A549 (cell line): ENCODE data around the gene LHFPL2. TPM values are rescaled to one million over a fixed set of nuclear protein-coding genes. Genes with fewer than 3 reads are reported as not detected.

ENCODE experiments used
- ATAC-seq, 2 experiments: fragments of 200-7000 bp in 1 of 2; fragments of >200 bp in 1 of 2; cut with Nextera tagmentation in 1 of 2; cut with Tn5 transposase in 1 of 2; 3 replicates each; pipeline versions ENCODE4 v1.8.0 to v1.9.1; 2018 to 2020; ENCODE audit warnings: mild to moderate bottlenecking in 1 of 2, moderate library complexity in 1 of 2
- CTCF ChIA-PET: fragments of 300-600 bp; sonication (Branson Sonifier 250); formaldehyde crosslinking; extraction: SDS; loops from one replicate; lab custom pipeline; 2021; ENCODE audit warnings: antibody characterized with exemption, inconsistent platforms; lab: Yijun Ruan, JAX
- POLR2A ChIA-PET: fragments of 350-600 bp; formaldehyde crosslinking; extraction: SDS; loops from one replicate; lab custom pipeline; 2021; ENCODE audit warnings: antibody characterized with exemption, inconsistent platforms; lab: Yijun Ruan, JAX
- DNase-seq, 2 experiments: peaks; one replicate each; pipeline versions ENCODE4 v3.0.0 to v3.0.0-alpha.2; 2011 to 2016; ENCODE audit warnings: low read depth in 1 of 2, low spot score in 1 of 2
- FAIRE-seq: peaks from 2 replicates; lab custom pipeline; 2011; peaks lifted over from hg19 to GRCh38; lab: Jason Lieb, UNC
- H3K27ac ChIP-seq, 2 experiments: fragments of >200 bp; sonication (Bioruptor Twin); formaldehyde crosslinking; 3 replicates each; pipeline ENCODE4 v1.5.1; 2016 to 2017
- H3K4me1 ChIP-seq: fragments of >200 bp; sonication (Bioruptor Twin); formaldehyde crosslinking; 3 replicates; pipeline ENCODE4 v1.6.1; 2016
- H3K4me2 ChIP-seq: fragments of >200 bp; sonication (Bioruptor Twin); formaldehyde crosslinking; 3 replicates; pipeline ENCODE4 v1.6.1; 2016
- H3K4me3 ChIP-seq: fragments of >200 bp; sonication (Bioruptor Twin); formaldehyde crosslinking; 3 replicates; pipeline ENCODE4 v1.5.1; 2016
- H3K9me3 ChIP-seq: fragments of >200 bp; sonication (Bioruptor Twin); formaldehyde crosslinking; 3 replicates; pipeline ENCODE4 v1.6.1; 2016
- ATOH8 ChIP-seq: fragments of 250-450 bp; sonication (Bioruptor Pico); IDR thresholded peaks from 2 replicates; pipeline ENCODE4 v1.5.0; 2020; ENCODE audit warnings: low read depth, mild to moderate bottlenecking, moderate library complexity
- BHLHE40 ChIP-seq: IDR thresholded peaks from 2 replicates; pipeline ENCODE4 v1.6.1; 2012; ENCODE audit warnings: low read depth, low read length, inconsistent platforms
- CHD4 ChIP-seq: fragments of 200-600 bp; sonication (generic); IDR thresholded peaks from 2 replicates; pipeline ENCODE4 v1.6.1; 2016; ENCODE audit warnings: antibody characterized with exemption, mild to moderate bottlenecking, borderline replicate concordance
- EHF ChIP-seq: fragments of 250-450 bp; sonication (Bioruptor Pico); IDR thresholded peaks from 2 replicates; pipeline ENCODE4 v1.5.0; 2020; ENCODE audit warnings: mild to moderate bottlenecking
- EHMT2 ChIP-seq: fragments of 200-600 bp; sonication (generic); IDR thresholded peaks from 2 replicates; pipeline ENCODE4 v1.6.1; 2016; ENCODE audit warnings: antibody characterized with exemption, low read depth, mild to moderate bottlenecking, moderate library complexity
- EP300 ChIP-seq, 2 experiments: fragments of >200 bp; sonication (Bioruptor Twin); formaldehyde crosslinking; IDR thresholded peaks; 2 replicates in 1 of 2; 3 replicates in 1 of 2; pipeline ENCODE4 v1.6.1; 2016 to 2017
- FOSB ChIP-seq: fragments of 250-450 bp; sonication (Bioruptor Pico); IDR thresholded peaks from 2 replicates; pipeline ENCODE4 v1.5.0; 2020; ENCODE audit warnings: mild to moderate bottlenecking, moderate library complexity
- FOSL2 ChIP-seq, 2 experiments: fragments of 450-650 bp in 1 of 2; fragments of >200 bp in 1 of 2; sonication (Bioruptor Twin) in 1 of 2; formaldehyde crosslinking; IDR thresholded peaks; 2 replicates each; pipeline versions ENCODE4 v1.5.0 to v1.6.1; 2016 to 2020; ENCODE audit warnings: mild to moderate bottlenecking in 1 of 2, moderate library complexity in 1 of 2
- GATA3 ChIP-seq: IDR thresholded peaks from 2 replicates; pipeline ENCODE4 v1.6.1; 2012; ENCODE audit warnings: borderline replicate concordance
- HDAC2 ChIP-seq: fragments of 200-600 bp; sonication (generic); IDR thresholded peaks from 2 replicates; pipeline ENCODE4 v1.6.1; 2016
- HOXA7 ChIP-seq: fragments of 250-450 bp; sonication (Bioruptor Pico); IDR thresholded peaks from 2 replicates; pipeline ENCODE4 v1.5.0; 2020; ENCODE audit warnings: mild to moderate bottlenecking, moderate library complexity
- JUN ChIP-seq, 2 experiments: fragments of >200 bp; sonication (Bioruptor Twin); formaldehyde crosslinking; IDR thresholded peaks; 2 replicates in 1 of 2; 3 replicates in 1 of 2; pipeline ENCODE4 v1.6.1; 2016 to 2017
- JUNB ChIP-seq: fragments of >200 bp; sonication (Bioruptor Twin); formaldehyde crosslinking; IDR thresholded peaks from 2 replicates; pipeline ENCODE4 v1.6.1; 2016
- KDM1A ChIP-seq: fragments of 200-600 bp; sonication (generic); IDR thresholded peaks from 2 replicates; pipeline ENCODE4 v1.6.1; 2016; ENCODE audit warnings: low read depth, mild to moderate bottlenecking
- MAZ ChIP-seq: fragments of 150-350 bp; IDR thresholded peaks from 2 replicates; pipeline ENCODE4 v1.6.1; 2014; ENCODE audit warnings: antibody characterized with exemption, low read depth, low read length, borderline replicate concordance
- MYC ChIP-seq: IDR thresholded peaks from 2 replicates; pipeline ENCODE4 v1.6.1; 2012; ENCODE audit warnings: mild to moderate bottlenecking, inconsistent platforms, low read length, improper control_type of control experiment, borderline replicate concordance
- NR3C1 ChIP-seq: fragments of >200 bp; sonication (Bioruptor Twin); formaldehyde crosslinking; IDR thresholded peaks from 3 replicates; pipeline ENCODE4 v1.6.1; 2017
- POLR2A ChIP-seq: IDR thresholded peaks from 2 replicates; pipeline ENCODE4 v1.6.1; 2012; ENCODE audit warnings: mild to moderate bottlenecking, low read length
- RAD21 ChIP-seq, 2 experiments: fragments of >200 bp in 1 of 2; sonication (Bioruptor Twin) in 1 of 2; formaldehyde crosslinking in 1 of 2; IDR thresholded peaks in 1 of 2; conservative IDR thresholded peaks in 1 of 2; 2 replicates in 1 of 2; 3 replicates in 1 of 2; pipeline ENCODE4 v1.6.1; 2012 to 2018; ENCODE audit warnings: inconsistent platforms in 1 of 2
- TFCP2L1 ChIP-seq: fragments of 250-450 bp; sonication (Bioruptor Pico); IDR thresholded peaks from 2 replicates; pipeline ENCODE4 v1.5.0; 2021; ENCODE audit warnings: mild to moderate bottlenecking
- TP53 ChIP-seq: fragments of 250-450 bp; sonication (Bioruptor Pico); IDR thresholded peaks from 2 replicates; pipeline ENCODE4 v1.5.0; 2021; ENCODE audit warnings: mild to moderate bottlenecking, moderate library complexity
- WGBS: methylation state at CpG from one replicate; pipeline ENCODE4 v1.1.6; 2017; ENCODE audit errors: missing lambda C conversion rate; 5-methylcytosine and 5-hydroxymethylcytosine counted together
- polyA plus RNA-seq, 4 experiments: library from polyadenylated mRNA; depleted of rRNA in 3 of 4; stranded (reverse); fragments of >200 nt; fragmentation: RNase III in 1 of 4; extraction: RNeasy Plus Mini Kit Qiagen cat#74134 plus additional on column Dnase treatment in 1 of 4; gene quantifications; 2 replicates in 3 of 4; 3 replicates in 1 of 4; pipeline ENCODE4 v1.2.3, GENCODE V29; 2011 to 2017
- TF ChIP-seq, protein P1 (sequence below): fragments of >200 bp; sonication (Bioruptor Twin); formaldehyde crosslinking; IDR thresholded peaks from 2 replicates; pipeline ENCODE4 v1.6.1; 2016
- TF ChIP-seq, protein P2 (sequence below): fragments of >200 bp; sonication (Bioruptor Twin); formaldehyde crosslinking; IDR thresholded peaks from 3 replicates; pipeline ENCODE4 v1.6.1; 2016
- TF ChIP-seq, protein P3 (sequence below): IDR thresholded peaks from 2 replicates; pipeline ENCODE4 v1.6.1; 2012

LHFPL2 gene
- polyA plus RNA-seq, 2 of the 4 experiments (the other 2 are of a cell fraction) = 24.9 to 41.7 TPM

- ChIA-PET CTCF (interaction anchor here (0.8 to 2.5 kb wide), 3 partner anchors 9 to 45 kb away, joined by 3 to 9 read pairs (median 3); no protein-coding TSS in a partner anchor), POLR2A (interaction anchor here (0.6 to 1.4 kb wide), 2 partner anchors 10 to 62 kb away, joined by 3 to 8 read pairs; partner anchors contain the start of gene LHFPL2)
- DNase-seq = peak; percentile 84
- Histone ChIP-seq H3K4me3 (no peak overlapping the region), H3K9me3 (no peaks in the 10 kb centered on the region), H3K4me2 (peak overlapping the region; percentile 72), H3K4me1 (peaks cover 80% of the 10 kb centered on the region), H3K27ac (peak overlapping the region; percentile 68 to 77)
- 22% methylated on average over 8 of the region's 10 CpGs for WGBS
- peak; percentile 87 to 91 for ATAC-seq
- TF ChIP-seq, protein P1, sequence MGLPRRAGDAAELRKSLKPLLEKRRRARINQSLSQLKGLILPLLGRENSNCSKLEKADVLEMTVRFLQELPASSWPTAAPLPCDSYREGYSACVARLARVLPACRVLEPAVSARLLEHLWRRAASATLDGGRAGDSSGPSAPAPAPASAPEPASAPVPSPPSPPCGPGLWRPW = no peak
- 0 out of 2 replicates have a peak, but pooled peaks have one; percentile 21 for TF ChIP-seq BHLHE40
- TF ChIP-seq FOSL2 (IDR thresholded peaks at IDR 0.05) = no peak
- TF ChIP-seq FOSL2 (CRISPR knock-in tag; IDR thresholded peaks at IDR 0.05) = peak; percentile 67
- TF ChIP-seq JUNB = peak; percentile 55; the same call in 1 of the 2 replicates
- TF ChIP-seq, protein P2, sequence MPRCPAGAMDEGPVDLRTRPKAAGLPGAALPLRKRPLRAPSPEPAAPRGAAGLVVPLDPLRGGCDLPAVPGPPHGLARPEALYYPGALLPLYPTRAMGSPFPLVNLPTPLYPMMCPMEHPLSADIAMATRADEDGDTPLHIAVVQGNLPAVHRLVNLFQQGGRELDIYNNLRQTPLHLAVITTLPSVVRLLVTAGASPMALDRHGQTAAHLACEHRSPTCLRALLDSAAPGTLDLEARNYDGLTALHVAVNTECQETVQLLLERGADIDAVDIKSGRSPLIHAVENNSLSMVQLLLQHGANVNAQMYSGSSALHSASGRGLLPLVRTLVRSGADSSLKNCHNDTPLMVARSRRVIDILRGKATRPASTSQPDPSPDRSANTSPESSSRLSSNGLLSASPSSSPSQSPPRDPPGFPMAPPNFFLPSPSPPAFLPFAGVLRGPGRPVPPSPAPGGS = no peak
- TF ChIP-seq TFCP2L1 = no peak
- TF ChIP-seq GATA3 = peak; percentile 72
- TF ChIP-seq EP300 (IDR thresholded peaks at IDR 0.05) = peak in 1 of 2 experiments; percentile 53; a peak in 2 of 5 replicates
- TF ChIP-seq RAD21 (conservative IDR thresholded peaks at IDR 0.05 in 1 of 2, IDR thresholded peaks at IDR 0.05 in 1 of 2) = peak in 1 of 2 experiments; percentile 28; a peak in 2 of 5 replicates
- no peak for TF ChIP-seq HOXA7 (CRISPR knock-in tag)
- TF ChIP-seq, protein P3, sequence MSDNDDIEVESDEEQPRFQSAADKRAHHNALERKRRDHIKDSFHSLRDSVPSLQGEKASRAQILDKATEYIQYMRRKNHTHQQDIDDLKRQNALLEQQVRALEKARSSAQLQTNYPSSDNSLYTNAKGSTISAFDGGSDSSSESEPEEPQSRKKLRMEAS = peak; percentile 69
- peak in 1 of 2 experiments; percentile 66; a peak in 1 of 5 replicates for TF ChIP-seq JUN (IDR thresholded peaks at IDR 0.05)
- no peak for FAIRE-seq
Observed at GRCh38 chr5:78638423-78638822, 10.1 kb downstream of the LHFPL2 start.

DNA sequence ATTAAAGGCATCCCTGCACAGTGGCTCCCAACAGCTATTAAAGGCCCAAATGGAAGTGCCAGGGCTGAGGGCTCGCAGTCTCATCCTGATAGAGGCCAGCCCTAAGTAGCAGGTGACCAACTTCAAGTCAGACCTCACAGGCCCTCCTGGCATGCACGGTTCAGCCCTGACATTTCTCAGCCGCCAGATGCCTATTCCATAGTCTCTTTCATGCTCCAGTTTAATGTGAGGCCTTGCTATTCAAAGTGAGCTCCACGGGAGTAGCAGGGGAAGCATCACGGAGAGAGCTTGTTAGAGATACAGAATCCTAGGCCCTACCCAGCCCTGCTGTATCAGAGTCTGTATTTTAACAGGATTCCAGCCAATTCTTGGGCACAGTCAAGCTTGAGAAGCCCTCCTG, 11.1 kb downstream of the LHFPL2 start:
- TF ChIP-seq ATOH8 = no peak
- TF ChIP-seq MYC = no peak
- no peak for TF ChIP-seq NR3C1
- TF ChIP-seq KDM1A = no peak
- no peak for TF ChIP-seq GATA3
- TF ChIP-seq FOSL2 (IDR thresholded peaks at IDR 0.05) = no peak
- TF ChIP-seq FOSL2 (CRISPR knock-in tag; IDR thresholded peaks at IDR 0.05) = no peak
- no peak for TF ChIP-seq HOXA7 (CRISPR knock-in tag)
- no peak for TF ChIP-seq EHMT2
- no peak for TF ChIP-seq HDAC2
- no peak for TF ChIP-seq FOSB (CRISPR knock-in tag)
- TF ChIP-seq EHF (CRISPR knock-in tag) = no peak
- TF ChIP-seq POLR2A = no peak
- no peak for TF ChIP-seq MAZ
- TF ChIP-seq, protein P2 = no peak
- TF ChIP-seq, protein P3 = no peak
- TF ChIP-seq CHD4 = no peak
- no peak for TF ChIP-seq TP53
- no peak for TF ChIP-seq RAD21 (conservative IDR thresholded peaks at IDR 0.05 in 1 of 2, IDR thresholded peaks at IDR 0.05 in 1 of 2)
- TF ChIP-seq, all 56 proteins: peak for 0
- no peaks in the 10 kb centered on the region for H3K9me3 ChIP-seq
- peaks cover 71% of the 10 kb centered on the region for H3K4me1 ChIP-seq
- no peak overlapping the region for H3K4me3 ChIP-seq
- peak overlapping the region; percentile 72 for H3K4me2 ChIP-seq
- no peak for DNase-seq
- ChIA-PET CTCF (interaction anchor here (0.6 to 2.6 kb wide), 14 partner anchors 9 to 893 kb away, joined by 3 to 11 read pairs (median 4); no protein-coding TSS in a partner anchor), POLR2A (no interaction called here)
- WGBS = 92% methylated on average over 5 of the region's 5 CpGs
- peak overlapping the region; percentile 68 to 77 for H3K27ac ChIP-seq
- no peak for ATAC-seq
- no peak for FAIRE-seq
